GM03348 (cell line): ENCODE results near the gene DNAJC4.

Experiments used
- DNase-seq: peaks from one replicate; pipeline ENCODE4 v3.0.0; 2012; ENCODE audit warnings: low spot score

Gene DNAJC4

GRCh38 chr11:64229090-64229743 lies 1.1 kb upstream of the DNAJC4 start:
- no peak for DNase-seq

- no peak for DNase-seq
Observed at GRCh38 chr11:64229744-64230170, 591 bp upstream of the DNAJC4 start.

GRCh38 chr11:64230985-64231365 lies 627 bp downstream of the DNAJC4 start:
- DNase-seq: no peak

GRCh38 chr11:64231546-64231945 lies 1.2 kb downstream of the DNAJC4 start:
- DNase-seq: no peak

GRCh38 chr11:64232182-64232966 lies 2.0 kb downstream of the DNAJC4 start:
- no peak for DNase-seq

GRCh38 chr11:64232967-64233315 lies 2.6 kb downstream of the DNAJC4 start:
- DNase-seq: no peak

- DNase-seq: peak; percentile 93
Observed at GRCh38 chr11:64233913-64234586, 3.7 kb downstream of the DNAJC4 start, which contains the start of gene VEGFB. Gene VEGFB (plus strand): TSS chr11:64234584. CDS start chr11:64234834, 250 bp downstream.

- DNase-seq: peak; percentile 74
Observed at GRCh38 chr11:64234647-64235379, 4.5 kb downstream of the DNAJC4 start.

- DNase-seq: no peak
Observed at GRCh38 chr11:64235437-64236161, 5.3 kb downstream of the DNAJC4 start.

- DNase-seq: no peak
Observed at GRCh38 chr11:64237484-64237951, 7.2 kb downstream of the DNAJC4 start.

GRCh38 chr11:64238076-64238475 lies 7.7 kb downstream of the DNAJC4 start:
- DNase-seq: no peak

GRCh38 chr11:64238999-64239398 lies 8.7 kb downstream of the DNAJC4 start:
- DNase-seq: no peak

GRCh38 chr11:64239662-64240434 lies 9.5 kb downstream of the DNAJC4 start:
- DNase-seq: no peak

- peak; percentile 99 for DNase-seq
Observed at GRCh38 chr11:64240435-64241240, 10.3 kb downstream of the DNAJC4 start, which contains the start of gene FKBP2. Gene FKBP2 (plus strand): TSS chr11:64241095. CDS start chr11:64242388, 1,293 bp downstream.

GRCh38 chr11:64241241-64241490 lies 10.8 kb downstream of the DNAJC4 start:
- no peak for DNase-seq

- DNase-seq: peak; percentile 98
Observed at GRCh38 chr11:64241491-64242374, 11.4 kb downstream of the DNAJC4 start.

GRCh38 chr11:64243236-64243854 lies 13.0 kb downstream of the DNAJC4 start:
- no peak for DNase-seq

- DNase-seq: no peak
Observed at GRCh38 chr11:64244107-64244506, 13.8 kb downstream of the DNAJC4 start.

- DNase-seq: no peak
Observed at GRCh38 chr11:64244966-64245365, 14.6 kb downstream of the DNAJC4 start.
